HCT116 (cell line): Measurements from ENCODE around the gene SENP1. TPM values are rescaled to one million over a fixed set of nuclear protein-coding genes. Genes with fewer than 3 reads are reported as not detected.

Experiments used
- ATAC-seq: fragments of 200-7000 bp; cut with Tn5 transposase; 2 replicates; pipeline ENCODE4 v1.9.1; 2020; ENCODE audit warnings: mild to moderate bottlenecking, moderate library complexity
- BruUV-seq: library from RNA; stranded (reverse); fragments of 400-500 nt; replicated peaks from 2 replicates; lab custom pipeline; 2021; lab: Mats Ljungman, UMichigan
- CTCF ChIA-PET: fragments of 300-600 bp; sonication (Branson Sonifier 250); formaldehyde crosslinking; loops from one replicate; lab custom pipeline; 2021; ENCODE audit warnings: antibody characterized with exemption; lab: Charles Lee
- POLR2A ChIA-PET: fragments of 300-600, 350-600 bp; sonication (Branson Sonifier 250); formaldehyde crosslinking; loops from one replicate; lab custom pipeline; 2021; ENCODE audit warnings: antibody characterized with exemption; lab: Charles Lee
- RAD21 ChIA-PET, 2 experiments: fragments of 300-600 bp; sonication (Branson Sonifier 250); formaldehyde crosslinking; loops; one replicate each; lab custom pipeline; 2023; ENCODE audit warnings: low total read pairs in 2 of 2; ENCODE audit not compliant: uncharacterized antibody in 2 of 2, unreplicated experiment in 2 of 2, low non-redundant PET in 1 of 2; lab: Charles Lee
- DNase-seq: peaks from one replicate; pipeline ENCODE4 v3.0.0-alpha.2; 2010; ENCODE audit warnings: low read depth, low spot score
- H2AFZ ChIP-seq: fragments of 200-600 bp; shearing (Covaris generic), sonication (generic); 2 replicates; pipeline ENCODE4 v1.6.1; 2017; ENCODE audit warnings: low read depth, mixed run types, mixed read lengths, antibody characterized with exemption, low read length; ENCODE audit not compliant: poor library complexity, severe bottlenecking
- H3K27ac ChIP-seq: 2 replicates; pipeline ENCODE4 v1.5.1; 2012; ENCODE audit warnings: low read depth, low read length
- H3K27me3 ChIP-seq: fragments of 200-600 bp; sonication (generic); 2 replicates; pipeline ENCODE4 v1.6.1; 2016; ENCODE audit warnings: mixed run types, low read length, mixed read lengths; ENCODE audit not compliant: insufficient read depth
- H3K36me3 ChIP-seq, 2 experiments: fragments of 200-500 bp in 1 of 2; fragments of 200-600 bp in 1 of 2; sonication (Bioruptor generic) in 1 of 2; sonication (generic) in 1 of 2; 2 replicates each; pipeline versions ENCODE4 v1.5.1 to v1.6.1; 2014 to 2016; ENCODE audit warnings: low read length in 2 of 2, inconsistent platforms in 1 of 2, mixed read lengths in 1 of 2, mixed run types in 1 of 2; ENCODE audit not compliant: insufficient read depth in 2 of 2, control insufficient read depth in 1 of 2
- H3K4me1 ChIP-seq, 2 experiments: fragments of 200-600 bp in 1 of 2; sonication (generic) in 1 of 2; 2 replicates each; pipeline versions ENCODE4 v1.5.1 to v1.6.1; 2012 to 2017; ENCODE audit warnings: low read length in 2 of 2, inconsistent platforms in 1 of 2, mild to moderate bottlenecking in 1 of 2, mixed read lengths in 1 of 2, mixed run types in 1 of 2, moderate library complexity in 1 of 2; ENCODE audit not compliant: insufficient read depth in 2 of 2, control insufficient read depth in 1 of 2
- H3K4me2 ChIP-seq: fragments of 200-600 bp; sonication (generic); 2 replicates; pipeline ENCODE4 v1.6.1; 2017; ENCODE audit warnings: mixed run types, low read length, mixed read lengths
- H3K4me3 ChIP-seq, 2 experiments: fragments of 200-600 bp in 1 of 2; sonication (generic) in 1 of 2; replicated peaks in 1 of 2; 2 replicates each; pipeline ENCODE4 v1.5.1; 2011 to 2016; ENCODE audit warnings: low read length in 2 of 2, control low read depth in 1 of 2, low read depth in 1 of 2, mild to moderate bottlenecking in 1 of 2, mixed read lengths in 1 of 2, mixed run types in 1 of 2
- H3K79me2 ChIP-seq: fragments of 200-600 bp; sonication (generic); 2 replicates; pipeline ENCODE4 v1.6.1; 2017; ENCODE audit warnings: mild to moderate bottlenecking, mixed run types, low read length, moderate library complexity, mixed read lengths; ENCODE audit not compliant: insufficient read depth
- H3K9ac ChIP-seq: fragments of 200-600 bp; sonication (generic); 2 replicates; pipeline ENCODE4 v1.6.1; 2016; ENCODE audit warnings: low read length, mixed read lengths
- H3K9me2 ChIP-seq: fragments of 200-600 bp; sonication (generic), shearing (Covaris generic); 2 replicates; pipeline ENCODE4 v1.6.1; 2017; ENCODE audit warnings: mixed run types, mild to moderate bottlenecking, moderate library complexity; ENCODE audit not compliant: insufficient read depth
- H3K9me3 ChIP-seq, 2 experiments: fragments of 200-500 bp in 1 of 2; fragments of 200-600 bp in 1 of 2; sonication (Bioruptor generic) in 1 of 2; sonication (generic) in 1 of 2; 2 replicates each; pipeline ENCODE4 v1.6.1; 2014 to 2017; ENCODE audit warnings: low read length in 2 of 2, mixed read lengths in 2 of 2, inconsistent platforms in 1 of 2, low read depth in 1 of 2, mild to moderate bottlenecking in 1 of 2, mixed run types in 1 of 2, moderate library complexity in 1 of 2; ENCODE audit not compliant: control insufficient read depth in 1 of 2, insufficient read depth in 1 of 2
- H4K20me1 ChIP-seq: fragments of 200-600 bp; sonication (generic), shearing (Covaris generic); 2 replicates; pipeline ENCODE4 v1.6.1; 2017; ENCODE audit warnings: mixed run types, mild to moderate bottlenecking, moderate library complexity; ENCODE audit not compliant: insufficient read depth
- FOSL1 ChIP-seq: IDR thresholded peaks from 2 replicates; pipeline ENCODE4 v1.6.1; 2012; ENCODE audit warnings: low read depth
- JUND ChIP-seq: IDR thresholded peaks from 2 replicates; pipeline ENCODE4 v1.6.1; 2012
- POLR2A ChIP-seq: IDR thresholded peaks from 2 replicates; pipeline ENCODE4 v1.7.0; 2011; ENCODE audit warnings: borderline replicate concordance; ENCODE audit not compliant: insufficient read depth, insufficient read length; ENCODE audit errors: extremely low read depth
- POLR2AphosphoS5 ChIP-seq: IDR thresholded peaks from 2 replicates; pipeline ENCODE4 v1.6.1; 2011; ENCODE audit warnings: mild to moderate bottlenecking, low read depth, low read length, moderate library complexity
- SIN3A ChIP-seq: IDR thresholded peaks from 2 replicates; pipeline ENCODE4 v1.6.1; 2012; ENCODE audit warnings: low read depth
- SP1 ChIP-seq: IDR thresholded peaks from 2 replicates; pipeline ENCODE4 v1.6.1; 2012; ENCODE audit warnings: low read depth
- TCF7L2 ChIP-seq: IDR thresholded peaks from 2 replicates; pipeline ENCODE4 v1.7.0; 2011; ENCODE audit warnings: borderline replicate concordance, inconsistent platforms; ENCODE audit not compliant: insufficient read depth, insufficient read length; ENCODE audit errors: extremely low read depth
- ZBTB33 ChIP-seq: IDR thresholded peaks from 2 replicates; pipeline ENCODE4 v1.6.1; 2011; ENCODE audit warnings: mild to moderate bottlenecking, low read length, moderate library complexity; ENCODE audit not compliant: insufficient replicate concordance; ENCODE audit errors: extremely low read depth
- ZFX ChIP-seq: fragments of 450-650 bp; IDR thresholded peaks from 2 replicates; pipeline ENCODE4 v1.6.1; 2017
- ZNF274 ChIP-seq: fragments of 200-500 bp; sonication (Bioruptor generic); IDR thresholded peaks from 2 replicates; pipeline ENCODE4 v1.6.1; 2014; ENCODE audit warnings: mild to moderate bottlenecking, low read depth, low read length, inconsistent platforms
- intact Hi-C: fragments of 100-400 bp; cut with micrococcal nuclease; formaldehyde crosslinking; loops from 2 replicates; pipeline ENCODE4 v1.10.0; 2022
- total RNA-seq: library from RNA; stranded (reverse); gene quantifications from one replicate; pipeline ENCODE4 v1.2.1, GENCODE V29; 2021; ENCODE audit not compliant: unreplicated experiment
- TF ChIP-seq, protein P1 (sequence below): IDR thresholded peaks from 2 replicates; pipeline ENCODE4 v1.6.1; 2012
- TF ChIP-seq, protein P2 (sequence below): IDR thresholded peaks from 2 replicates; pipeline ENCODE4 v1.6.1; 2012; ENCODE audit warnings: low read depth

Gene SENP1
- total RNA-seq, 1 experiment from 2014 or later = 17.7 TPM

DNA sequence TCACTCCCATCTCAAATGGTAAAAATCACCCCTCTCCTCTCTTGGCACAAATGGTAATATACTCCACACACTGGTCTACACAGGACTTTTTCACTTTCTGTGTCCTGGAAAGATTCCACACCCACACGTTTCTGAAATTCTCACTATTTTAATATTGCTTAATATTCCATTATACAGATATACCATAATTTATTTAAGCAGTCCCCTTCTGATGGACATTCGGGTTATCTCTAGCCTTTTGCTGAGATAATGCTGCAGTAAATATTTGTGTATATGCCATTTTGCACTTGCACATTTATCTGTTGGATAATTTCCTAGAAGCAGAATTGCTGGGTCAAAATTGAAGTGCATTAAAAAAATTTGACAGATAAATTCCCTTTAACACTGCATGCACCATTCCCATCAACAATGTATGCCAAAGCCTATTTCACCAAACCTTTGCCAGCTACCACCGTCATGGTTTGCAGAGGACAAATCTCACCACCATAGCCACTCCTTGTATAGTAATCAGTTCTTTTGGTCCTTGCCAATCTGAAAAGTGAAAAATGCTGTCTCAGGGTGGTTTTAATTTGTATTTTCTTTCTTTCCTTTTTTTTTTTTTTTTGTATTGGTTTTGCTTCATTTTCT lies 86.1 kb downstream of the SENP1 start:
- H3K4me2 ChIP-seq = no peak overlapping the region
- H3K4me3 ChIP-seq = no peak overlapping the region
- H3K9me2 ChIP-seq = no peaks in the 10 kb centered on the region
- no peak for DNase-seq
- peaks cover 18% of the 10 kb centered on the region; the same call in 1 of the 2 replicates for H3K27me3 ChIP-seq
- intact Hi-C loops = no loop called here
- no peaks in the 10 kb centered on the region for H3K36me3 ChIP-seq
- no peak overlapping the region for H3K27ac ChIP-seq
- ChIA-PET RAD21 (no interaction called here), CTCF (no interaction called here), POLR2A (no interaction called here)
- TF ChIP-seq SIN3A = no peak
- TF ChIP-seq ZFX = no peak
- TF ChIP-seq, protein P1, sequence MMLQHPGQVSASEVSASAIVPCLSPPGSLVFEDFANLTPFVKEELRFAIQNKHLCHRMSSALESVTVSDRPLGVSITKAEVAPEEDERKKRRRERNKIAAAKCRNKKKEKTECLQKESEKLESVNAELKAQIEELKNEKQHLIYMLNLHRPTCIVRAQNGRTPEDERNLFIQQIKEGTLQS = no peak
- TF ChIP-seq ZBTB33 = no peak
- TF ChIP-seq FOSL1 = no peak
- no peak for TF ChIP-seq ZNF274
- TF ChIP-seq JUND = no peak
- TF ChIP-seq, protein P2, sequence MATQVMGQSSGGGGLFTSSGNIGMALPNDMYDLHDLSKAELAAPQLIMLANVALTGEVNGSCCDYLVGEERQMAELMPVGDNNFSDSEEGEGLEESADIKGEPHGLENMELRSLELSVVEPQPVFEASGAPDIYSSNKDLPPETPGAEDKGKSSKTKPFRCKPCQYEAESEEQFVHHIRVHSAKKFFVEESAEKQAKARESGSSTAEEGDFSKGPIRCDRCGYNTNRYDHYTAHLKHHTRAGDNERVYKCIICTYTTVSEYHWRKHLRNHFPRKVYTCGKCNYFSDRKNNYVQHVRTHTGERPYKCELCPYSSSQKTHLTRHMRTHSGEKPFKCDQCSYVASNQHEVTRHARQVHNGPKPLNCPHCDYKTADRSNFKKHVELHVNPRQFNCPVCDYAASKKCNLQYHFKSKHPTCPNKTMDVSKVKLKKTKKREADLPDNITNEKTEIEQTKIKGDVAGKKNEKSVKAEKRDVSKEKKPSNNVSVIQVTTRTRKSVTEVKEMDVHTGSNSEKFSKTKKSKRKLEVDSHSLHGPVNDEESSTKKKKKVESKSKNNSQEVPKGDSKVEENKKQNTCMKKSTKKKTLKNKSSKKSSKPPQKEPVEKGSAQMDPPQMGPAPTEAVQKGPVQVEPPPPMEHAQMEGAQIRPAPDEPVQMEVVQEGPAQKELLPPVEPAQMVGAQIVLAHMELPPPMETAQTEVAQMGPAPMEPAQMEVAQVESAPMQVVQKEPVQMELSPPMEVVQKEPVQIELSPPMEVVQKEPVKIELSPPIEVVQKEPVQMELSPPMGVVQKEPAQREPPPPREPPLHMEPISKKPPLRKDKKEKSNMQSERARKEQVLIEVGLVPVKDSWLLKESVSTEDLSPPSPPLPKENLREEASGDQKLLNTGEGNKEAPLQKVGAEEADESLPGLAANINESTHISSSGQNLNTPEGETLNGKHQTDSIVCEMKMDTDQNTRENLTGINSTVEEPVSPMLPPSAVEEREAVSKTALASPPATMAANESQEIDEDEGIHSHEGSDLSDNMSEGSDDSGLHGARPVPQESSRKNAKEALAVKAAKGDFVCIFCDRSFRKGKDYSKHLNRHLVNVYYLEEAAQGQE = no peak
- no peak for TF ChIP-seq SP1
- no peak for TF ChIP-seq POLR2A
- no peak for TF ChIP-seq POLR2AphosphoS5
- TF ChIP-seq TCF7L2 = no peak
- BruUV-seq = no TSS peak
- H3K9me3 ChIP-seq = no peaks in the 10 kb centered on the region
- no peak for ATAC-seq
- no peaks in the 10 kb centered on the region for H3K4me1 ChIP-seq
- no peaks in the 10 kb centered on the region for H4K20me1 ChIP-seq
- H3K79me2 ChIP-seq = no peaks in the 10 kb centered on the region
- H2AFZ ChIP-seq = no peak overlapping the region
- no peak overlapping the region for H3K9ac ChIP-seq
